Suppressor macrophage treated with lipopolysaccharide for 1 hour (primary cell): ENCODE measurements around the gene WDFY1.

ENCODE experiments used
- DNase-seq, 3 donors: peaks; one replicate each; pipeline ENCODE4 v3.0.0-alpha.2; 2020 to 2022

Gene WDFY1

DNA sequence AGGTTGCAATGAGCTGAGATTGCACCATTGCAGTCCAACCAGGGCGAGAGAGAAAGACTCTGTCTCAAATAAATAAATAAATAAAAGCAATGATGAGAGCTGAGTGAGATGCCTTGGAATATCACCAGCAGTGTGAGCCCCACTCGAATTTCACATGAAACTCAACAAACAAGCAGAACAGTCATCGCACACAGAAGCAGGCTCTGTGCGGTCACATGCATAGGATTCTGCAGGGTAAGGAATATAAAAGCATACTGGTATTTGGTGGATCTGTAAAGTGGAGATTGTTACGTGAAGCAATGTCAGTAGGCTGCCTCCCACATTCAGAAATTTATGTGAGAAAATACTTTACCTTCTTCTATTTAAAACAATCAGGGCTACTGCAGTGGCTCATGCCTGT lies 89.7 kb downstream of the WDFY1 start:
- no peak for DNase-seq

DNA sequence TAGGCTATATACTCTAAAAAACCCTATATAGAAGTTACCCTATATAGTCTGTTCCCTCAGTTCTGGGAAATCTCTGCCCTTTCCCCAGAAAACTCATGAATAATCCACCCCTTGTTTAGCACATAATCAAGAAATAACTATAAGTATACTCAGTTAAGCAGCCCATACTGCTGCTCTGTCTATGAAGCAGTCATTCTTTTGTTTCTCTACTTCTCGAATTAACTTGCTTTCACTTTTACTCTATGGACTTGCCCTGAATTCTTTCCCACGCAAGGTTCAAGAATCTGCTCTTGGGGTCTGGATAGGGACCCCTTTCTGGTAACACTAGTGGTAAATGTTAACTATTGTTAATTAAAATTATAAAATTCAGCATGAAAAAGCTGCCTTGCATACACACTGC lies 90.4 kb downstream of the WDFY1 start:
- no peak for DNase-seq

DNA sequence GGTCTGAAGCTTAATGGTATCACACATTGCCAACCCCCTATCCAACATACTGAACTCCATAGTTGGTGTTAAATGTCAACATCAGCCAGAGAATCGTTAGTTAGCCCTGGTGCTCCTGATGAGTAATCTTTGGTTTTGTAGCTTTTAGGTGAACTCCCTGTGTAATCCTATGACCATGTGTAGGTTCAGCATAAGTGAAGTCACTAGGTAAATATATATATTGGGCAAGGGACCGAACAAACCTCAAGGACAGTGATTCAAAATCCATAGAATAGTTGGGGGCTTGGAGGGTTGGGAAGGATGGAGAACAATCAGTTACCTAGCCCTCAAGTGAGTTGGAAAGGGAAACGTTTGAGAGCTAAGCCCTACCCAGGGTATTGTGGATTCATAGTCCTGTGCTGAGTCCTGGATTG lies 91.7 kb downstream of the WDFY1 start:
- no peak for DNase-seq

DNA sequence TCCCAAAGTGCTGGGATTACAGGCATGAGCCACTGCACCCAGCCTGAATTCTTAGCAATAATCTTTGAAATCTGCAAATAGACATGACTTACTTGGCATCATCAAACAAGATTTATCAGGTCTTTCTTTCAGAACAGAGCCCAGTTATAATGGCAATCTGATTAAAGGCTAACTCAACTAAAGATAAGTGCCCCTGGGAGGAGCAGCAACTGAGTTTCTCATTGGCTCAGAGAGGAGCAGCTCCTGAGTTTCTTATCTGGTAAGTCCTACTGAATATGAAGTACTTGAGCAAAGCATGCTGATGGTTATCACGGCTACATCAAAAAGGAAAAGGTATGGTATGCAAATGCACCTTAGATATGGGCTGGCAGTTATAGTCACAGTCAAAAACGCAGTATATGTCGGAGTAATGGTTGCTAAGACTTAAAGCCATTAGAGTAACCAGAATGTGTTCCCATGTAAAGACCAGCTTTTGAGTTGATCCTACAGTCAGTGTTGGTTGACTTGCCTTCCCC lies 92.8 kb downstream of the WDFY1 start:
- DNase-seq = no peak

DNA sequence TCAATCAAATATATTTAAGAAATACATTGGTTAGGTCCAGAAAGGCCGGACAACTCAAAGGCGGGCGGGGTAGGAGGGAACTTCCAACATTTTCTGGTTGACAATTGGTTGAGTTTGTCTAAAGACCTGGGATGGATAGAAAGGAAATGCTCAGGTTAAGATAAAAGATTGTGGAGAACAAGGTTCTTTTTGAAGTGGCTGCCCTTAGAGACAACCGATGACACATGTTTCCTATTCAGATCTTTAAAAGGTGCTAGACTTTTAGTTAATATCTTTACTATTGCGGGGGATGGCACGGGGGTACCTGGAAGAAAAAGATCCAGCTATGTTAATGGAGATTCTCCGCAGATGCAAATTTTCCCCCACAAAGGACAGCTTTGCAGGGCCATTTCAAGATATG lies 97.7 kb downstream of the WDFY1 start:
- DNase-seq = no peak

DNA sequence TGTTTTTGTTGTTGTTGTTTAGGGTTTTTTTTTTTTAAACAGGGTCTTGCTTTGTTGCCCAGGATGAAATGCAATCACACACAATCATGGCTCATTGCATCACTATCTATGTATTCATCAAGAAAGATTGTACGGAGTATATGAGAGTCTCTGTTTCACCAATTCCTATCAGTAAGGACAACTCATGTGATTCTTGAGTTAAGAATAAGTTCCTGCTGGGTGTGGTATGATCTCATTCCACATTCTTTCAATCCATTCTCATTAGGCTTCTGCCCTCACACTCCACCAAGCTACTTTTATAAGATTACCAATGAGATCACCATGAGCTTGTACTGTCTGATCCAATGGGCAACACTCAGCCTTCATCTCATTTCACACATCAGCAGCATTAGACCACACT lies 98.6 kb downstream of the WDFY1 start:
- no peak for DNase-seq

DNA sequence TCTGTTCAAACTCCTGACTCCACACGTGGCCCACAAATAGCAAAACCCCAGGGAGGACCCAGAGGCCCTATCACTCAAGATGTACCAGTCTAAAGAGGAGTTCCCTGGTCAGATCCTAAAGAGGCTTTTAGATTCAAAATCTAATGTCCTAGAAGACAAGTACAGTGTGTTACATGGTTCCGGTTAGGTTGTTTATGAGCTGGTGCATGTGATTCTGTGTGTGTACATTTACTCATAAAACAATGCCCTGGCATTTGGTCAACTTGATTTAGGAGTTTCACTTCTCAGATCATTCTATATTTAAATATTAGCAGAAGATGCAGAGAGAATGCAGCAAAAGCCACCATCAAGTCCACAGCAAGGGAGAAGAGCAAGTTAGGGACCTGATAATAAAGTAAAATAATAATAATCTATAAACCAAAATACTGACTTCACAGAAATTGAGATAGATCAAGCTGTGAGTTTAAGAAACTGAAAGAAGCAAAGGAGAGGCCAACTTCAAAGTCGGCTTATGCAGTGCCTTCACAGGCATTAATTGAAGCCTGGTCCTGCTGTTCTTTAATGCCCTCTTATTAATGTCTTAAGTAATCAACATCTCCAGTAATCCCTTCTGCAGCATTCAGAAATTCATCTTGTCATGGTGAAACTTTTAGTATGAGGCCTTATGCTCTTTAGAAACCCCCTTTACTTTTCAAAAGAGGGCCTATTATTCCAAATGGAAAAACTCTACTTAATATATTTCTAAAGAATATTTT lies 103.5 kb downstream of the WDFY1 start:
- DNase-seq = peak; percentile 35 to 49 (median 49)

DNA sequence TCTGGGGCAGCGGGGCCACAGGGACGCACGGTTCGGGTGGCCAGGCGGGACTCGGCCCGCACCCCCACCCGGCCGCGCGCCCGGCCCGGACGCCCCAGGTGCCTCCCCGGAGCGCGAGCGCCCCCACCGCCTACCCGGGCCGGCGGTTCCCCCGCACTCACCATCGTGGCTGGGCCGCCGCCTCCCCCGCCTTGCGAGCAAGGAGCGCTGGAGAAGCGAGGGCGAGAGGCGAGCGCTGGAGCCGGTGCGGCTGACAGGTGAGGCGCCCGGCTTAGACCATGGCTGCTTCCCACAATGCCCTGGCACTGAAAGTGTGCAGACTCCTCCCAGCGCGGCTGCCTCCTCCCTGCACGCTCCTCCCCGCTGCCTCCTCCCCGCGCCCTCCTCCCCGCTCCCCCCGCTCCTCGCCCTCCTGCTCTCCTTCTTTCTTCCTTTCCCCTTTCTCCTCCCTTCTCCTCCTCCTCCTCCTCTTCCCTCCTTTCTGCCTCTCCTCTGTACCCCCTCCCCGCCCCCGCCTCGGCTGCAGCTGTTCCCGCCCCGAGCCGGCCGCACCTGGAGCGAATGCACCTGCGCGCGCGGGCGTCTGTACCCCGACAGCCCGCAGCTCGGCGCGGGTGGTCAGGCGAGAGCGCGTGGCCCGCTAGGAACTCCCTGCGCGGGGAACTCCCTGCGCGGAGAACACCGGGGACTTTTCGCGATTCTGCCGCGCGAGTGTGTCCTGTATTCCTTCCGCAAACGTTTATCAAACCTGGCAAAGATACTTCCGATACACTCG lies 107.7 kb downstream of the WDFY1 start, which contains the start of gene AP1S3:
Gene AP1S3, minus strand, starts transcription at position 296 of the 775 bp plus-strand sequence. Its CDS starts 132 bp downstream, at position 164.
- DNase-seq = peak; percentile 80 to 90 (median 85)

DNA sequence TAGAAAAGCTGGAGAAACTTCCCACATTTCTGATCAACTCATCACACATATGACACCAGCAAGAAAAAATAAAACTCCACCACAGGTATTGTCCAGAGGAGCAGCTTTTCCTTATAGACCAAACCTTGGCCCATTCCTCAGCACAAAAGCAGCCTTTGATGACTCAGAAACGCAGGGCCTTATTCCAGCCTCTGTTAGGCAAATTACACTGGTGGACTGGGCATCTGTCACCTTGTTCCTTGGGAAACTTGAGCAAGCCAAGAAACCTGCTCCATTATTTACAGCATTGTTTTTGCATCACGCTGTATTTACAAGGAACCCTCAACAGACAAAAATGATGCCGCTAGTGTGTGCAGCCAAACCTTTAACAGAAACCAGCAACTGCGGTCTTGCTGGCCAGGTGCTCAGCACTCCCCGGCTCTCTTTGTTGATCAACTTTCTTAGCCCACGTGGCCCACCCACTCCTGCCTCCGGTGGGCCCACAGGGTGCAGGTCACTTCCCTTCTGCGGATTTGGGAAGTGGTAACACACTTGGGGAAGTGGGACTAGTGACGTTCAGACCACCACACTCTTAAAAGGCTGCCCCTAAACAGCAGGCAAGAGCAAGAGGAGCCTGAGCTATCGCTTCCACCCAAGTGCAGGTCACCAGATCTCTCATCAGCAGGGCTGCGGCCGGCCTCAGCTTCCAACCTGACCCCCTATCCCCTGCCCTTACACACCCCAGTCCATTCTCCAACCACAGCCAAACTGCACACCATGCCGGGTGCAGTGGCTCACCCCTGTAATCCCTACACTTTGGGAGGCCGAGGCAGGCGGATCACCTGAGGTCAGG lies 109.2 kb downstream of the WDFY1 start:
- DNase-seq = peak; percentile 50 to 58 (median 58)

DNA sequence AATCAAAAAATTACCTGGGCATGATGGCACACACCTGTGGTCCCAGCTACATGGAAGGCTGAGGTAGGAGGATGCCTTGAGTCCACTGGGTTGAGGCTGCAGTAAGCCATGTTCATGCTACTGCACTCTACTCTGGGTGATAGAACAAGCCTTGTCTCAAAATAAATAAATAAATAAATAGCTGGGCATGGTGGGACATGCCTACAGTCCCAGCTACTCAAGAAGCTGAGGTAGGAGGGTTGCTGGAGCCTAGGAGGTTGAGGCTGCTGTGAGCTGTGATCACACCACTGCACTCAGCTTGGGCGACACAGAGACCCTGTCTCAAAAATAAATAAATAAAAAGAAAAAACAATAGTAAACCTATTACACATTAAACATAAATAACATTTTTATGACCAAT lies 110.7 kb downstream of the WDFY1 start:
- no peak for DNase-seq

DNA sequence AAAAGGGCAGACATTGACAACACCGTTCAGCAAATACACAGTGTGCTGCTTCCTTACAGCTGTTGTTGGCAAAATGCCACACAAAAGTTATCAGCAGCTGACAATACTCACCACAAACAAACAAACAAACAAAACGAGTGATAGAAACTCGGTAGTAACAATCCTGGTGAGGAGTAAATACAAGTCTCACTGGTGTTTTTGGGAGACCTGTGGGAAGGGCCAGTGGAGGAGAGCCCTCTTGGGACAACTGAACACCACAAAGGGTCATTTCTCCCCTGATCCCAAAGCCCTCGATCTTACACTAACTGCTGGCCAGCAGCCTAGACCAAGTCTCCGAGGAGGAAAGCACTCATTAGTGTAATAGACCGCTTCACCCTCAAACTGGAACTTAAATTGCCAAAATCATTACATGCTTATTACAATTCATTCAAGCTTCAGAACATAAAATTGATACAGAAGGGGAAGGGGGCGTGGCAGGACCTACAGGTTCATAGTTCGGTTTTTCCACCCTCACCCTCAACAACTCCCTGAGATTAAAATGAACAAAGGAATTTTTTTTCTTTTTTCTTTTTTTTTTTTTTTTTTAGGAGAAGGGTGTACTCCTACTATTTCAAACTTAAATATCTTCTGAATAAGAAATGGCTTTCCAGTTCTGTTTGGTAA lies 112.8 kb downstream of the WDFY1 start:
- no peak for DNase-seq

DNA sequence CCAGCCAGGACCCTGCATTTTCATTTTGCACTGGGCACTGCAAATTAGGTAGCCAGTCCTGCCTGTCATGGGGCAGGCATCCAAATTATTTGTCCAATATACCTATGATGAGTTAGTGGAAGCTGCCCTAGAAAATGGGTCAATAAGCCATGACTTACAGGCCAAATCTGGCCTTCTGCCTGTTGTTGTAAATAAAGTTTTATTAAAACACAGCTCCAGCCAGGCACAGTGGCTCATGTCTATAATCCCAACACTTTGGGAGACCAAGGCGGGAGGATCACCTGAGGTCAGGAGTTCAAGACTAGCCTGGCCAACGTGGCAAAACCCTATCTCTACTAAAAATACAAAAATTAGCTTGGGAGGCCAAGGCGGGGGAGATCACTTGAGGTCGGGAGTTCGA lies 116.0 kb downstream of the WDFY1 start:
- no peak for DNase-seq

DNA sequence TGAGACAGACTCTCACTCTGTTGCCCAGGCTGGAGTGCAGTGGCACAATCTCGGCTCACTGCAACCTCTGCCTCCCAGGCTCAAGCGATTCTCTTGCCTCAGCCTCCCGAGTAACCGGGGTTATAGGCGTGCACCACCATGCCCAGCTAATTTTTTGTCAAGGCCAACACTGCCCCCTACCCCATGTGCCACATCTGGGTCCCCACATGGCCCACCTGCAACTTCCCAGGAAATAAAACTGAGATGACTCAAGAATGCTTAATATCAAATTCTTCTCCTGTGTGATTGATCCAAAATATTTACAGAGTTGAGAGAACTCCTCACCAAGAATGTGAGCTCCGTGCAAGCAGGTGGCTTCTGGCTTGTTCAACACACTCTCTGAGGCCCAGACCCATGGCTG lies 116.8 kb downstream of the WDFY1 start:
- no peak for DNase-seq

DNA sequence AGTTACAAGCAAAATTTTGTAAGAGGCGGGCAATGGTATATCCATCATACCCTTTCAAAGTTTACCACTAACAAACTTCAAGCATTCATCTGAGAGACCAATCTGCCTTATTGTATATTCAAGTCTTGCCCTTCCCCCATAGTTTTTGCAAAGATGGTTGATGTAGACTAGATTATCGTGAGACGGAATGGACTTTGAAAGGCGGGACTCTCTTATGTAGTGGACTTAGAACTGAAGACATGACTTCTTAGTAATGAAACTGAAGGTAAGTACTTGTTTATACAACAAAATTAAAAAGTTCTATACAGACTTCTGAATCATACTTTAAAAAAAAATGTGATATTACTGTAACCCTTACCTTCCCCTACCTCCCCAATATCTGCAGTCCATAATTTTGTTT lies 118.1 kb downstream of the WDFY1 start:
- no peak for DNase-seq
